GM18951 (cell line): ENCODE measurements around the gene TEAD3.
"Not testable (repeated sequence)": the region's sequence is repeated elsewhere in the genome, so short reads cannot be mapped to it uniquely, and the experiment has no call there.

Experiments
- POLR2A ChIP-seq: IDR thresholded peaks from 4 replicates; pipeline ENCODE4 v1.6.1; 2011; ENCODE audit warnings: mild to moderate bottlenecking; ENCODE audit not compliant: insufficient read length, insufficient read depth; ENCODE audit errors: extremely low read depth
- in situ Hi-C: fragments of 300-500 bp; cut with MboI; formaldehyde crosslinking; loops from one replicate; pipeline ENCODE4 v1.12.0; 2022; ENCODE audit warnings: low sequenced_read_pairs, mixed read lengths, inconsistent platforms; ENCODE audit not compliant: unreplicated experiment

TEAD3 gene

DNA sequence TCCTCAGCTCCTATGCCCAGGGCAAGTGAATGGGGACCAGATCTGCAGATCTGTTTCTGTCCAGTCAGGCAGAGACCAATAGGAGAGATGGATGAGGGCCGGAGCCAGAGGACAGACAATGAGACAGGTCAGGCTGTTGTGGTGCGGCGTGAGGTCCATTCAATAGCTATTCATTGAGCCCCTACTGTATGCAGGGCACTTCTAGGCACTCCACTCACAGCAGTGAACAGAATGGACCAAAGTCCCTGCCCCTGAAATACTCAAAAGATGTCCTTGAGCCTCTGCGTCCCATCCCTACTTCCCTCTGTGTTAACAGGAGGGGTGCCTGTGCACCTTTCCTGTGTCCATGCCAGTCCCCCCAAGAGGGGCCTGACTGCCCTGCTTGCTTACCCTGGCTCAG, 24.4 kb upstream of the TEAD3 start:
- no peak for TF ChIP-seq POLR2A
- in situ Hi-C loops, result no loop called here

DNA sequence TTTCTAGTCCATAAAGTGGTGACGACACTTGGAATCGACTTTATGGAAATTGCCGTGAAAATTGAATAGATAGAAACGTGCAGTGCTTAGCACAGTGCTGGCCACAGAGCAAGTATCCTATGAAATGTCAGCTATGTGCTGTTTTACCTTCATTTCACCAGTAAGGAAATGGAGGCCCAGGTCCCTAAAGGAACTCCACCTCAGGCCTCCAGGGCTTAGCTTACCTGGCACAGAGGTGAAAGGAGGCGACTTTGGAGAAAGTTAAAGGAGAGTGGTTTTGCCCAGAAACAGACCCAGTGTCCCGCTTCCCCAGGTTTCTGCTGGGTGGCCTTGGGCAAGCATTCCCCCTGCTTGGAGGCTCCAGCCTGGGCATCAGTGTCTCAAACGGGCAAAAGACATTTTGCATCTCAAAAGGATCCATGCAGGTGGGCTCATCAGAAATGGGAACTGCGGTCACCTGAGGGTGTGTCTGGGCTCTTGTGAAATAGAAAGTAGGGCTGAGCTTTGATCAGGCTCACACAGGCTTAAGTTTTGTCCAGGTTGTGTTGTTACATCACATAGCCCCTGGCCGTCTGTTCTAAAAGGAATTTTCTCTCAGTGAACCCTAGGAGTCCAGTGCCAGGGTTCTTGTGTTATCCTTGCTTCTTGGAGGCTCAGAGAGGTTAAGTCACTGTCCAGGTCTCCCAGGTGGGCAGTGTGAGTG, 22.6 kb upstream of the TEAD3 start:
- TF ChIP-seq POLR2A, result no peak
- in situ Hi-C loops, result no loop called here

DNA sequence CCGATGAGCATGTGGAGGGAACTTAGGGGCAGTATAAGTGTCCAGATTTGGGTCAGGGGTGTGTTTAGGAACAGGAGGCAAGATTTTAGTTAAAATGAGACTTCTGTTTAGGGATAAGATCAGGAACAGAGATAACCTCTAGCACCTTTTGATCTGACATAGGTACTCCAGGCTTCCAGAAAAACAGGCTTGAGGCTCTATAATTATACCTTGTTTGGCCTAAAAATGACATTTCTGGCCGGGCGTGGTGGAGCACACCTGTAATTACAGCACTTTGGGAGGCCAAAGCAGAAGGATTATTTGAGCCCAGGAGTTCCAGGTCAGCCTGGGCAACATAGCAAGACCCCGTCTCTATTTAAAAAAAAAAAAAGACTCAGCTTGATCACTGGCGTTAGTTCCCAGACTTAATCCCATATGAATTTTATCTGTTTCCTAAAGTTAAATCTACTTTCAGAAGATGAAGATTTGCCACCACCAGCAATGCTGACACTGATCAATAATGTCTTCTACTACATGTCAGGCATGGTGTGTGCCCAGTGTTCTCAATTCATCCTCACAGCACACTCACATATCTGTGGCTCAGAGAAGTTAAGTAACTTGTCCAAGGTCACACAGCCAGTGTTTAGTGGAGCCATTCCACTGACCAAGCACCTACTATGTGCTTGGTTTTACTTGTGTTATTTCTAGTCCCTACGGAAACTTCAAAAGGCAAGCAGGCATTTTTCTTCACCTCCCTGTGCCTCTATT, 21.9 kb upstream of the TEAD3 start:
- in situ Hi-C loops, result no loop called here
- TF ChIP-seq POLR2A, result no peak

DNA sequence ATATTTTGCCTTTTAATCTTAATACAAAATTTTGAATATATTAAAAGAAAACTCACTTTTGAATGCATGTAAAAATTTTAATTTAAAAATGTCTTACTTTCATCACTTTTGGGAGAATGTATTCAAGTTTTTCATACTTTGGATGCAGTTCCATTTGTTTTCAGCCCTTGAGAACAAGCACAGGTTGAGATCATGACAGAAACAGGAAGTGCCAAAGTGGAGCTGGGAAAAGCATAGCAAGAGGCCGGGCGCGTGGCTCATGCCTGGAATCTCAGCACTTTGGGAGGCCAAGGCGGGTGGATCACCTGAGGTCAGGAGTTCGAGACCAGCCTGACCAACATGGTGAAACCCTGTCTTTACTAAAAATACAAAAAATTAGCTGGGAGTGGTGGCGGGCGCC, 21.1 kb upstream of the TEAD3 start:
- in situ Hi-C loops, result not testable (repeated sequence)

DNA sequence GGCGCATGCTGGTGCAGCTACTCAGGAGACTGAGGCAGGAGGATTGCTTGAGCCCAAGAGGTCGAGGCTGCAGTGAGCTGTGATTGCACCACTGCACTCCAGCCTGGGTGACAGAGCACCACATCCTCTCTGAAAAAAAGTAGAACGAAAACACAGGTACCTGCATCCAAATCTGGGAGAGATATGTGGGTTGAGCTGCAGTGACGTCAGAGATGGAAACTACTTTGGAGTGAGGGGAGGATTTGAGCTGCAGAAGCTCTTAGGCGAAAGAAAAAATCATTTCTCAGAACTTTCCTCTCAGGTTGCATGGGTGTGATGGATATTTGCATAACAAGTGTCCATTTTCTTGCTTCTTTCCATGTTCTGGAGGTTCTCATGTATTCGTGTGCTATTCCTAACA, 19.8 kb upstream of the TEAD3 start:
- TF ChIP-seq POLR2A, result no peak
- in situ Hi-C loops, result no loop called here

DNA sequence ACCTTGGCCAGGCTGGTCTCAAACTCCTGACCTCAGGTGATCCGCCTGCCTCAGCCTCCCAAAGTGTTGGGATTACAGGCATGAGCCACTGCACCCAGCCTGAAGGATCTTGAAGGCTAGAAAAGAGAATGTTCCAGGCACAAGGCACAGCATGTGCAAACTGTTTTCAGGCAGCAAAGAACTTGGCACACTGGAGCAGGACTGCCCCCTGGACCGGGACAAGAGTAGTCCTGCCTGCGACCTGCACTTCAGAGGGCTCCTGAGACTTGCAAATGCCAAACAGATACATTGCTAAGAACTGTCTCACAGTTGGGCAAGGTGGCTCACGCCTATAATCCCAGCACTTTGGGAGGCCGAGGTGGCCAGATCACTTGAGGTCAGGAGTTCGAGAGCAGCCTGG, 19.1 kb upstream of the TEAD3 start:
- in situ Hi-C loops, result not testable (repeated sequence)

DNA sequence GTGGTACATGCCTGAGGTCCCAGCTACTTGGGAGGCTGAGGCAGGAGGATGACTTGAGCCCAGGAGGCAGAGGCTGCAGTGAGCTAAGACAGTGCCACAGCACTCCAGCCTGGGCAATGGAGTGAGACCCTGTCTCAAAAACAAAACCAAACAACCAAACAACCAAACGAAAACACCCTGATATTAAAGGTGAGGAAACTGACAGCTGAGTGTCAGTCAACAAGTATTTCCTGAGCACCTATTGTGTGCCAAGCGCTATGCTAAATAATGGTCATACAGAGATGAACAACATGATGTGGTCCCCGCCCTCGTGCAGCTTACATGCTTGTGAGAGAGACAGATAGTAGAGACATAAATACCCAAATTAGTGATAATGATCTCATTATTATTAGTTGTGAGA, 17.7 kb upstream of the TEAD3 start:
- no peak for TF ChIP-seq POLR2A
- in situ Hi-C loops, result no loop called here

DNA sequence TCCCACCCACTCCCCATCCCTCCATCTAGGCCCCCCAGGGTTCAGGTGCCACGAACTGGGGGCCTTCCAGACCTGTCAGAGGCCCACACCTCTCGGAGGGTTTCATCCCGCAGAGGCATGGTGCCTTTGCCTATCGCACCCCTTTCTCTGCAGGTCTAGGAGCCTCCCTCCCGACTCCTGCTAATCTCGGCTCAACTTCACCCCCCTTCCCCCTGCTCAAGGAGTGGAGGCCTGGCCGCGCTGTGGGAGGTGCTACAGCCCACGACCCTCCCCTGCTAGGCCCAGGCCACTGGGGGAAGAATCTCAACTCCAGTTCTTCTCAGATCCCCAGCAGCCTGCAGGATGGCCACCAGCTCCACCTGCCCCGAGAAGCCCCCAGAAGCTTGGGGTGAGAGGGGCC, 15.9 kb upstream of the TEAD3 start, which contains the start of gene TULP1:
TSS of gene TULP1 (minus strand) at position 157 of the 400 bp plus-strand sequence. CDS start at position 119, 38 bp downstream.
- in situ Hi-C loops, result no loop called here
- no peak for TF ChIP-seq POLR2A

DNA sequence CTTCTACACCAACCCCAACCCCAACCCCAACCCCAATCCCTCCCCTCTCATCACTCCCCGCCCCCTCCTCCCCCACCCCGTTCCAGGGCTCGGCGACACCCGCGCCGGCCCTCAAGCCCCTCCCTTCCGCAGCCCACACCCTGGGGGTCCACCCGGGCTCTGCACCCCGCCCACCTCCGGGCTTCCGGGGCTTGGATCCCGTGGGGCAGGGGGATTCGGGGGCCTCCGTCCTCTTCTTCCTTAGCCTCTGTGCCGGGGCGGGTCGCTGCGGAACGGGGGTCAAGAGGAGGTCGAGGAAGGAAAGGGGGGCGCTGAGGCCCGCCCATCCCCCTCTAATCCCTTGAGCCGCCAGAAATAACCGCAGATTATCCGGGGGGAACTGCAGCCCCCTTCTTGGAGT, 15.1 kb upstream of the TEAD3 start:
- TF ChIP-seq POLR2A, result no peak
- in situ Hi-C loops, result no loop called here

DNA sequence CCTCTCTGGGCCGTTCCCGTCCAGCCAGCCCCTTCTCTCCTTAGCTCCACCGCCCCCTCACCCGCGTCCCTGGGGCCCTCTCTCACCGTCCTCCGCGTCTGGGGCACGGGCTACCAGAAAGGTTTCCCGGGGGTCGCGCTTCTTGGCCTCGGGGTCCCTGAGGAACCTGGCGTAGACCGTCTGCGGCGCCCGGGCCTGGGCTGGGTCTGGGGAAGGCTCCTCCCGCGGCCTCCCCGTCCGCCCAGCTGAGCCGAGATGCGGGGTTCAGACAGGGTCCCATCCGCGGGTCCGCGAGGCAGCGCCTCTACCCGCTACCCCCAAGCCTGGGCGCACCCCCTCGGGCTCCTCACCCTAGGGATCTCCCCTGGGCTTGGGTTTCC, 14.7 kb upstream of the TEAD3 start:
- TF ChIP-seq POLR2A, result no peak
- in situ Hi-C loops, result no loop called here

DNA sequence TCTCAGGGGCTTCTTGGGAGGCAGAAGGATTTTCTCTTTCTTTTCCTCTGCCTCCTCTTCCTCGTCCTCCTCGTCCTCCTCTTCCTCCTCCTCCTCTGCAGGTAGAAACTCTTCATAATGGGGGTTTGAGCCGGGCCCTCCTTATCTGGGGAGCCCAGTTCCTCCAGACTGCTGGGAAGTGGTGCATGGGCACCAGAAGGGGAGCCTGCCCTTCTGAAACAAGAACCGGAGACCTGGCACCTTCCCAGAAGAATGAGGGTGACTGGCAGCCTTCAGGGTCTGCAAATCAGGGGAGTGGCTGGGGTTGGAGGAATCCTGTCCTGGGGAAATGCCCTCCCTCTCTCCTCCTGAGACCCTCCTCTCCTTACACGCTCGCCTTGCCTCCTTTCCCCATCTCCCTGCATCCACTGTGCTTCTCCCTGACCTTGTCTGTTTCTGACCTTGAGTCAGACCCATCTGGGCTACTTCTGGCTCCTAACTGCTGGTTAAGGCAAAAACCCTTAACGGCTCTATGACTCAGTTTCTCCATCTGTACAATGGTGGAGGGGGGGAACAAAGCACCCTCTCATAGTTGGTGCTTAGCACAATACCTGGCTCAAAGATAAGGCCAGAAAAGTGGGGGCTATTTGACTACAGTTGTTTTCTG, 14.2 kb upstream of the TEAD3 start:
- in situ Hi-C loops, result no loop called here
- no peak for TF ChIP-seq POLR2A

DNA sequence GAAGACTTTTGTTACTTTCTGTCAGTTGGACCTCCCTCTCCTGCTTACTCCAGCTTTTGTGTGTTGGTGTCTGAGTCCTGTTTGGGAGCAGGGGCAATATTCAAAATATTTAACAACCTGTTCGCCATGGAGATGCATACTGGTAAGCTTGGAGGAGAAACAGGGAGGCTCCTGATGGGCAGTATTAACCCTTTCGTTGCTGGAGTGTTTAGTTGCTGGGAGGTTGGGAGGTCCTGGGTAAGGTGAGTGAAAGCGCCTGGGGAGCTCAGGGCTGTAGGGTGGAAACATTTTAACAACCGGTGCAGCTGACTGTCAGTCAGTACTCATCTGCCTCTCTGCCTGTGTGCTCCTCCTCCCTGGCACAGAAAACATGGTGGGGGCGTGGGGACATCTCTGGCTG, 11.7 kb upstream of the TEAD3 start:
- TF ChIP-seq POLR2A, result no peak
- in situ Hi-C loops, result no loop called here

DNA sequence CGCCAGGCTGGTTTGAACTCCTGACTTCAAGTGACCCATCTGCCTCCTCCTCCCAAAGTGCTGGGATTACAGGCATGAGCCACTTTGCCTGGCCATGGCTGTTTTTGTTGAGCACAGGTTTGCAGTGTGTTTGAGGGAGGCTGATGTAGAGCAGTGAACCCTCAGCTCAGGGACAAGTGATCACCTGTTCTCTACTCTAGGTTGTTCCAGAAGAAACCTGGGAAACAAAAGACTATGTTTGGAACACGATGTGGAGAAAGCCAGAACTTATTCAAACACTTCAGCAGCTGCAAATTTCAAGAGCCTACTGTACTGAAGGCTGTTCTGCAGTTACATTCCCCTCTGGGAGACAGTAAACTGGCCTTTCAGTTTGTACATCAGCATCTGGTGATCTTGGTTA, 11.1 kb upstream of the TEAD3 start:
- TF ChIP-seq POLR2A, result no peak
- in situ Hi-C loops, result no loop called here

DNA sequence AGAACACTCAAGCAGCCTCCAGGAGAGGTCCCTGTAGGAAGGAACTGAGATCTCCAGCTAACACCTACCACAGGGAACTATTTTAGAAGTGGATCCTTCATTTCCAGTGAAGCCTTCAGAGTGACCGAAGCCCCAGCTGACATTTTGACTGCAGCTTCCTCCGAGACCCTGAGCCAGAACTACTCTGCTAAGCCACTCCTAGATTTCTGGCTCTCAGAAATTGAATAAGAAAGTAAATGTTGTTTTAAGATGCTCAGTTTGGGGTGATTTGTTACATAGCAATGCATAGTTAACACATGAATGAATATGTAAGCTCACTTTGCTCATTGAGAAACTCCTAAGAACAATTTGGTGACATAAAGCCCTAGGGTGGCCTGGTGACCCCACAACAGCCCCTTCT, 10.3 kb upstream of the TEAD3 start:
- TF ChIP-seq POLR2A, result no peak
- in situ Hi-C loops, result no loop called here
